NCI-H1417 (cell line): ENCODE results near the gene NPC2.
A peak's percentile ranks its signal among the peaks of the same experiment; 100 is the strongest.

Experiments
- DNase-seq, 3 experiments: peaks; one replicate each; lab custom pipeline; 2025; lab: John Stamatoyannopoulos, UW

The NPC2 gene

GRCh38 chr14:74519316-74520074, 26.4 kb upstream of the NPC2 start:
- no peak for DNase-seq

GRCh38 chr14:74518221-74518620, 25.1 kb upstream of the NPC2 start:
- DNase-seq, result peak in 1 of 3 experiments; percentile 32

DNA sequence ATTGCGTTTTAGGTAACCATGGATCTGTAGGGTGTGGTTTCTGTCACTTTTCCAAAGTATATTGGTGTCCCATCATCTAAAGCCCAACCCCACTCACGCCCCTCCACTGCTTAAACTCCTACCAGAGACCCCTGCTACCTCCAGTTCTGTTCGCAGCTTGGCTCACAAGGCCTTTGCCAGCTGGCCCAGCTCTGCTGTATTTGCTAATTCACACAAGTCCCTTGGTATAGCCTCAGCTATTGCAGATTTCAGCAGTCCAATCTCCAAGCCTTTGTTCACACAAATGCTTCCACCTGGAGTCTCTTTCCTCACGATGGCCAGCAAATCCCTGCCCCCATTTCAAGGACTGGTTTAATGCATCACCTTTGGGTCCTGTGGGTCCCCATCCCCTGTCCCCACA, 24.6 kb upstream of the NPC2 start:
- DNase-seq, result no peak

DNA sequence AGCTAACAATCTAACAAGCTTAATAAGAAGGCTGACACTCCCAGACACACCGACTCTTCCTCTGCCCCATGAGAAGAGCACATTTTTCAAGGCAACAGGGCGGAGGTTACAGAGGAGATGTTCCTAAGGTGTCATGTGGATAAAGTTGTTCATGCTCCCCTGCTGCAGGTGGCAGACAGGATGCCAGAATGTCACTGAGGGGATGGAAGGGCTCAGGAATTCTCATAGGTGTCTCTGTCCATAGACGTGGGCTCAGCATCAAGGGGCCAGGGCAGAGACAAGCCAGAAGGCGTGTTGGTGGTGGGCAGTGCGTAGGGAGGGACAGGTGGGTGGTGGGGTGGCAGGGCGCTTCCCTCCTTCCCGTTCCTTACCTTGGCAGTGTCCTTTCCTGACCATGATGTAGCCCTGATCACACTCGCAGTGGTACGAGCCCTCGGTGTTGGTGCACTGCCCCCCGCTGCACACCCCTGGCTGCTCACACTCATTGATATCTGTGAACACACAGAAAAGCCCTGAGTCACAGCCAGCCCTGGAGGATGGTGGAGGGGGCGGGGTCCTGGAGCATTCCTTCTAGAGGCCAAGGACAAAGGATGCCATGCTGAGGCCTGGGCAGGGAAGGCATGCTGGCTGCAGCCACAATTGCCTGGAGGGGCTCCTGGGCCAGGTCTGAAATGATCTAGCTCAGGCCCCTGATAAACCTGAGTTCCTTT, 23.5 kb upstream of the NPC2 start:
- DNase-seq, result no peak

DNA sequence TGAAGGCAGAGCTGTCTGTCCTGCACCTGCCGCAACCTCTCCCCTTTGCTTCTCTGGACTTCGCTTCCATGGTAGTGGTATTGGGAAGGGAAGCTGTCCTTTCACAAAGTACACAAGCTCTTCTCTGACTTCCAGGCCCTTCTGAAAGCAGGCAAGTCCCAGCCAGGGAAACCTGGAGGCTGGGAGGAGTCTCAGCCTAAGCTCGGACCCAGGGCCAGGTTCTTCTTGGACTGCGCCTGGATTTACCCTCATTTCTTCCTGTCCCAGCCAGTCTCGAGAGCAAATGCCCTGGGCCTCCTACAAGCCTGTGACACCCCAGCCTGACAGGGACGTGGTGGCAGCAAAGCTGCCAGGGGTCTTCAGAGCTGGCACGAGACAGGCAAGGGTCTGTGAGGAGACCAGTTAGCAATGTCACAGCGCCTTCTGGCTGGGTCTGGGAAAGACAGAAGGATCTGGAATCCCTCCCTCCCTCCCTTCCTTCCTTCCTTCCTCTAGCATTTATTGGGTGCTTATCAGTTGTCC, 22.8 kb upstream of the NPC2 start:
- no peak for DNase-seq

DNA sequence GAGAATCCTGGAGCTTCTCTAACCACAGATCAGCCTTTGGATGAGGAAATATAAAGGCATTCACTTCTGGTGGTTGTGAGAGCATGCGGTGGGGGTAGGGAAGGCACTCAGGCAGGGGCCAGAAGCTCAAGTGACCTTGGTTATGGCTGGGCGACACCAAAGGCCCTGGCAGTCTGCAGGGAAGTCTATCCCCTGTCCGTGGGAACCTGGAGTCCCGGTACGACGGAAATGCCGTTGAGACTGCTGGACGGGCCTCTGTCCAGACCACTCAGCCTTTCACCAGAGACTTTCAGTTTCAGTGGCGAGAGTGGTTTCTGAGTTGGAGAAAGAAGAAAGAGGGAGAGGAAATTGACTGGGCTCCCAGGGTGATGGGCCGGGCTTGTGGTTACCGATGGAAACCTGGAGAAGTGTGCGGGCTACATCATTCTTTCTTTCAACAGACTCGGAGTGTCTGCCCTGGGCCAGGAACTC, 21.4 kb upstream of the NPC2 start:
- DNase-seq, result peak in 1 of 3 experiments; percentile 31

- DNase-seq, result no peak
Observed at GRCh38 chr14:74511966-74512830, 19.1 kb upstream of the NPC2 start.

GRCh38 chr14:74510959-74511409, 17.9 kb upstream of the NPC2 start:
- DNase-seq, result no peak

GRCh38 chr14:74510223-74510931, 17.3 kb upstream of the NPC2 start:
- no peak for DNase-seq

- no peak for DNase-seq
Observed at GRCh38 chr14:74509587-74510222, 16.6 kb upstream of the NPC2 start.

- no peak for DNase-seq
Observed at GRCh38 chr14:74508844-74509428, 15.8 kb upstream of the NPC2 start.

DNA sequence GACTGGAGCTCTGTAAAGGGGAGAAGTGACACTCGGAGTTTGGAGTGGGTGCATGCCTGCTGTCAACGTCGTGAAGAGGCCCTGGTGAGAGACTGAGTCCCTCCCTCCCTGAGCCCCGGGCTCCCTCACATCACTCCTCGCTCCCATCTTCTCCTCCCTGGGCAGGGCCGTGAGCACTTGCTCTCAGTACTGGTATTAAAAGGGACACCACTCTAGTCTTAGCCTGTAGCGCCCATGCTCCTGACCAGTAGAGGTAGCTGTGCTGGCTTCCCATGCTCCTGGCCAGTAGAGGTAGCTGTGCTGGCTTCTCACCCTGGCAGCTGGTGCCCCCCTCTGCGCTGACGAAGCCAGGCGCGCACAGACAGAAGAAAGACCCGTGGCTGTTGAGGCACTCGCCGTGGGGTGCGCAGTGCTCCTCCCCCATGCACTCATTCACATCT, 15.2 kb upstream of the NPC2 start:
- DNase-seq, result no peak

- no peak for DNase-seq
Observed at GRCh38 chr14:74507840-74508239, 14.7 kb upstream of the NPC2 start.

DNA sequence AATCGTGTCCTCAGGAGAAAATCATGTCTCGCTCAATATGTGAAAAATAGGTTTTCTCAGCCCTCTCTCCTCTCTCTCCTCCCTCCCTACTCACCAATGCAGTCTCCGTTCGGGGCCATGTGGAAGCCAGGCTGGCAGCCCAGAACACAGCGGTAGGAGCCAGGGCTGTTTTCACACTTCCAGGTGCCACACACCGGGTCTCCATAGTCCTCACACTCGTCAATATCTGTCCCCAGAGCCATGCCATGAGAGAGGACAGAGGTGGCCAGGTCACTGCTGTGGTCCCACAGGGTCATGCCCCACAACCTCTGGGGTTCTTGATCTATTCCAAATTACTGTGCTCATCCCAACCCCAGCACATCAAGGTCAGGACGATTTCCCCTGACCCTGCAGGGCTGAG, 14.0 kb upstream of the NPC2 start:
- DNase-seq, result no peak

- no peak for DNase-seq
Observed at GRCh38 chr14:74506411-74506851, 13.3 kb upstream of the NPC2 start.

GRCh38 chr14:74505831-74506230, 12.7 kb upstream of the NPC2 start:
- DNase-seq, result no peak

GRCh38 chr14:74504874-74505720, 12.0 kb upstream of the NPC2 start:
- no peak for DNase-seq

DNA sequence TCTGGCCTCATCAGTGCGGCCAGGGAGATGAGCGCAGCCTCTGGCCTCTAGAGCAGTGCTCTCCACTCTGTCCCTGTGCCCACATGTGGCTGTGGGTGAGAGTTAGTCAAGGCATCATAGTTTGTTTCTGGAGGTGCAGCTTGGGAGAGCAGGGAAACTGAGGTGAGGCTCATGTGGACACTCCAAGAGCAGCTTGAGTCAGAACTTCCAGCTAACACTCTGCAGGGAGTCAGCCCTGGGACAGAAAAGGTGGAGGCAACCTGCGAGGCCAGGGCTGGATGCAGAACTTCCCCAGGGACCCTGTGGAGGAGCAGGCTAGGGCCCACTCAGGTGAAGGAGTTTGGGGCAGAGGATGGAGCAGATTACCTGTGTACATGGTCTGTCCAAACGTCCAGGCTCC, 11.3 kb upstream of the NPC2 start:
- DNase-seq, result no peak

DNA sequence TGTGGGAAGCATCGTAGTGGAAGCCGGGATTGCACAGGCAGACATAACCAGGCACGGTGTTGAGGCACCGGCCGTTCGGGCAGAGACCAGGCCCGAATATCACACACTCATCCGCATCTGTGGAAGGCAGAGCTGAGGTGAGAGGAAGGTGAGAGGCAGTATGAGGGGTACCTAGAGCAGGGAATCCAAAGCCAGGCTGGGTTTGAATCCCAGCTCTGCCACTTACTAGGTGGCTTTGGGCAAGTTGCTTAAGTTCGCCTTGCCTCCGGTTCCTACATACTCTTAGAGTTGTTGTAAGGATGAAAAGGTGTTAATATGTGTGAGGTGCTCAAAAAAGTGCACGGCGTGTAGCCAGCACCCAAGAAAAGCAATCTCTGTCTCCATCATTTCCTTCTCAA, 10.8 kb upstream of the NPC2 start:
- no peak for DNase-seq
